ENCODE results near the gene TRMT2A. TPM values are rescaled to one million over a fixed set of nuclear protein-coding genes. Genes with fewer than 3 reads are reported as not detected.

TRMT2A gene
- total RNA-seq, 4 donors from 2014 or later, result 33.0 to 62.9 (median 46.7) TPM

- no peak for TF ChIP-seq CTCF (IDR thresholded peaks at IDR 0.05; ENCODE audit: low read depth)
These were observed 41.5 kb upstream of the TRMT2A start for GRCh38 chr22:20158391-20159036.

- no peak for TF ChIP-seq CTCF (IDR thresholded peaks at IDR 0.05; ENCODE audit: low read depth)
These were observed 40.6 kb upstream of the TRMT2A start for GRCh38 chr22:20157430-20158183.

- TF ChIP-seq CTCF (IDR thresholded peaks at IDR 0.05; ENCODE audit: low read depth), result no peak
These were observed 39.8 kb upstream of the TRMT2A start for GRCh38 chr22:20156611-20157429.

GRCh38 chr22:20156042-20156389 lies 39.0 kb upstream of the TRMT2A start:
- TF ChIP-seq CTCF (IDR thresholded peaks at IDR 0.05; ENCODE audit: low read depth), result no peak

- no peak for TF ChIP-seq CTCF (IDR thresholded peaks at IDR 0.05; ENCODE audit: low read depth)
These were observed 38.5 kb upstream of the TRMT2A start for GRCh38 chr22:20155330-20156041.

- no peak for TF ChIP-seq CTCF (IDR thresholded peaks at IDR 0.05; ENCODE audit: low read depth)
These were observed 37.7 kb upstream of the TRMT2A start for GRCh38 chr22:20154602-20155187.
